DND-41 (cell line): ENCODE results near the gene CHI3L2.

Source experiments
- ATAC-seq: fragments of 200-7000 bp; cut with Tn5 transposase; 3 replicates; pipeline ENCODE4 v1.9.1; 2021; ENCODE audit warnings: low read depth; ENCODE audit not compliant: insufficient read depth
- DNase-seq: peaks from one replicate; pipeline ENCODE4 v3.0.0-alpha.2; 2020
- H2AFZ ChIP-seq: 2 replicates; pipeline ENCODE4 v1.6.0; 2012; ENCODE audit warnings: low read depth, low read length
- H3K27ac ChIP-seq: 2 replicates; pipeline ENCODE4 v1.5.1; 2012; ENCODE audit warnings: low read length, inconsistent platforms
- H3K27me3 ChIP-seq: fragments of 200-600 bp; sonication (generic); 2 replicates; pipeline ENCODE4 v1.6.0; 2012; ENCODE audit warnings: low read length, mild to moderate bottlenecking, inconsistent platforms; ENCODE audit not compliant: insufficient read depth, poor library complexity
- H3K36me3 ChIP-seq: 2 replicates; pipeline ENCODE4 v1.5.1; 2012; ENCODE audit warnings: low read length, inconsistent platforms; ENCODE audit not compliant: insufficient read depth
- H3K4me1 ChIP-seq: 2 replicates; pipeline ENCODE4 v1.5.1; 2012; ENCODE audit warnings: mild to moderate bottlenecking, low read length; ENCODE audit not compliant: insufficient read depth
- H3K4me2 ChIP-seq: 2 replicates; pipeline ENCODE4 v1.6.0; 2012; ENCODE audit warnings: mild to moderate bottlenecking, moderate library complexity, low read length, inconsistent platforms; ENCODE audit not compliant: insufficient read depth
- H3K4me3 ChIP-seq, 2 experiments: fragments of 200-600 bp in 1 of 2; shearing (Covaris generic) in 1 of 2; 2 replicates each; pipeline ENCODE4 v1.5.1; 2012 to 2016; ENCODE audit warnings: inconsistent platforms in 2 of 2, low read length in 2 of 2, mild to moderate bottlenecking in 2 of 2, low read depth in 1 of 2, moderate library complexity in 1 of 2
- H3K79me2 ChIP-seq: 2 replicates; pipeline ENCODE4 v1.6.0; 2012; ENCODE audit warnings: low read length, inconsistent platforms; ENCODE audit not compliant: insufficient read depth
- H3K9ac ChIP-seq: 2 replicates; pipeline ENCODE4 v1.6.0; 2012; ENCODE audit warnings: low read depth, mild to moderate bottlenecking, inconsistent platforms, low read length, moderate library complexity
- H3K9me3 ChIP-seq: 2 replicates; pipeline ENCODE4 v1.5.1; 2012; ENCODE audit warnings: low read length, moderate library complexity, mild to moderate bottlenecking, inconsistent platforms; ENCODE audit not compliant: insufficient read depth, severe bottlenecking
- H4K20me1 ChIP-seq: 2 replicates; pipeline ENCODE4 v1.6.0; 2012; ENCODE audit warnings: low read length; ENCODE audit not compliant: insufficient read depth
- EZH2 ChIP-seq: IDR thresholded peaks from 3 replicates; pipeline ENCODE4 v1.6.1; 2012; ENCODE audit warnings: borderline replicate concordance, low read depth, mild to moderate bottlenecking, moderate library complexity, low read length, inconsistent platforms; ENCODE audit not compliant: severe bottlenecking
- TF ChIP-seq, protein P1 (sequence below): IDR thresholded peaks from 2 replicates; pipeline ENCODE4 v1.5.1; 2012; ENCODE audit warnings: borderline replicate concordance, low read length, moderate library complexity, mild to moderate bottlenecking; ENCODE audit not compliant: poor library complexity, severe bottlenecking; ENCODE audit errors: extremely low read depth

Gene CHI3L2

DNA sequence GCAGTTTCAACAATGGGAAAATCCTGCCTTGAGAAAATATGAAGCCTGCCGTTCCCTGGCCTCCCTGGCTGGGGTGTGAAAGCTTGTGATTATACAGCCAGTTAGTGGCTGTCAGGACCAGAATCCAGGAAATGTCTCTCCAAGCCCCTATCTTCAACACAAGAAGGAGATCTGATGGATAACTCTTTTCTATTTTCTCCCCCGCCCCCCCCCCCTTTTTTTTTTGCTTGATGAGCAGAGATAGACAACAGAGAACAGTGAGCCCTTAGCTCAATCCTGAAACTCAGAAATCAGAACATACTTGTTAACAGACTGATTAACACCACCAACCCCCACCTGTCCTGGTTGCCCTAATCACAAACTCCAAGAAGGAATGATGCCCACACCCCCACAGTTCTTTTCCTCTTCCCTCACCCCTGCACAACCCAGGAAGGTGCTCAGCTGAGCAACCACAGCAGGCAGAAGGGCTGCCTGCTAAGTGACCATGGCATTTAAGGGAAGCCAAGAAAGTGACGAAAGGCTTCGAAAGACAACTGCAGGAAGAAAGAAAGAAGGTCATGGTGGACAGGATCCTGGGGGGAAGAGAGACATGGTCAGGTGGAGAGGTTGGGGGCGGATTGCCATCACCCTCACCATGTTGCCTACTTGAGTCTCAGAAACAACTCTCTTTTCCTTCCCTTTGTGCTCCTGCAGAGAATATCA lies 14.7 kb upstream of the CHI3L2 start:
- peak overlapping the region; percentile 95 for H3K27ac ChIP-seq
- TF ChIP-seq, protein P1, sequence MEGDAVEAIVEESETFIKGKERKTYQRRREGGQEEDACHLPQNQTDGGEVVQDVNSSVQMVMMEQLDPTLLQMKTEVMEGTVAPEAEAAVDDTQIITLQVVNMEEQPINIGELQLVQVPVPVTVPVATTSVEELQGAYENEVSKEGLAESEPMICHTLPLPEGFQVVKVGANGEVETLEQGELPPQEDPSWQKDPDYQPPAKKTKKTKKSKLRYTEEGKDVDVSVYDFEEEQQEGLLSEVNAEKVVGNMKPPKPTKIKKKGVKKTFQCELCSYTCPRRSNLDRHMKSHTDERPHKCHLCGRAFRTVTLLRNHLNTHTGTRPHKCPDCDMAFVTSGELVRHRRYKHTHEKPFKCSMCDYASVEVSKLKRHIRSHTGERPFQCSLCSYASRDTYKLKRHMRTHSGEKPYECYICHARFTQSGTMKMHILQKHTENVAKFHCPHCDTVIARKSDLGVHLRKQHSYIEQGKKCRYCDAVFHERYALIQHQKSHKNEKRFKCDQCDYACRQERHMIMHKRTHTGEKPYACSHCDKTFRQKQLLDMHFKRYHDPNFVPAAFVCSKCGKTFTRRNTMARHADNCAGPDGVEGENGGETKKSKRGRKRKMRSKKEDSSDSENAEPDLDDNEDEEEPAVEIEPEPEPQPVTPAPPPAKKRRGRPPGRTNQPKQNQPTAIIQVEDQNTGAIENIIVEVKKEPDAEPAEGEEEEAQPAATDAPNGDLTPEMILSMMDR, result no peak
- no peak for TF ChIP-seq EZH2
- ATAC-seq, result no peak

DNA sequence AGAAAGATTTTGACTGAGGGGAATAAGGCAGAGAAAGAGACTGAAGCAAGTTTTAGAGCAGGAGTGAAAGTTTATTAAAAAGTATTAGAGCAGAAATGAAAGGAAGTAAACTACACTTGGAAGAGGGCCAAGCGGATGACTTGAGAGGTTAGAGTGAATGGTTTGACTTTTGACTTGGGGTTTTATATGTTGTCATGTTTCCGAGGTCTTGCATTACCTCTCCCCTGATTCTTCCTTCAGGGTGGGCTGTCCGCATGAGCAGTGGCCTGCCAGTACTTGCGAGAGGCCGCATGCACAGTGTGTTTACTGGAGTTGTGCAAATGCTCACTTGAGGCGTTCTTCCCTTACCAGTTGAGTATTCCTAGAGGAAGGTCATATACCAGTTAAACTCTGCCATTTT lies 14.1 kb upstream of the CHI3L2 start:
- peak overlapping the region in 1 of 2 experiments; percentile 43; a peak in 1 of 4 replicates for H3K4me3 ChIP-seq
- peak overlapping the region; percentile 95 for H3K27ac ChIP-seq

More for the DNA sequence above, 14.7 kb upstream of the CHI3L2 start:
- peak; percentile 39 for DNase-seq
- Histone ChIP-seq H3K9ac (peak overlapping the region; percentile 59), H2AFZ (no peak overlapping the region), H4K20me1 (no peaks in the 10 kb centered on the region), H3K4me2 (peak overlapping the region; percentile 31), H3K4me3 (peak overlapping the region in 1 of 2 experiments; percentile 7; a peak in 1 of 4 replicates), H3K79me2 (peaks cover 8% of the 10 kb centered on the region; the same call in 1 of the 2 replicates), H3K27me3 (no peaks in the 10 kb centered on the region), H3K36me3 (no peaks in the 10 kb centered on the region), H3K4me1 (peaks cover 94% of the 10 kb centered on the region), H3K9me3 (no peaks in the 10 kb centered on the region)

DNA sequence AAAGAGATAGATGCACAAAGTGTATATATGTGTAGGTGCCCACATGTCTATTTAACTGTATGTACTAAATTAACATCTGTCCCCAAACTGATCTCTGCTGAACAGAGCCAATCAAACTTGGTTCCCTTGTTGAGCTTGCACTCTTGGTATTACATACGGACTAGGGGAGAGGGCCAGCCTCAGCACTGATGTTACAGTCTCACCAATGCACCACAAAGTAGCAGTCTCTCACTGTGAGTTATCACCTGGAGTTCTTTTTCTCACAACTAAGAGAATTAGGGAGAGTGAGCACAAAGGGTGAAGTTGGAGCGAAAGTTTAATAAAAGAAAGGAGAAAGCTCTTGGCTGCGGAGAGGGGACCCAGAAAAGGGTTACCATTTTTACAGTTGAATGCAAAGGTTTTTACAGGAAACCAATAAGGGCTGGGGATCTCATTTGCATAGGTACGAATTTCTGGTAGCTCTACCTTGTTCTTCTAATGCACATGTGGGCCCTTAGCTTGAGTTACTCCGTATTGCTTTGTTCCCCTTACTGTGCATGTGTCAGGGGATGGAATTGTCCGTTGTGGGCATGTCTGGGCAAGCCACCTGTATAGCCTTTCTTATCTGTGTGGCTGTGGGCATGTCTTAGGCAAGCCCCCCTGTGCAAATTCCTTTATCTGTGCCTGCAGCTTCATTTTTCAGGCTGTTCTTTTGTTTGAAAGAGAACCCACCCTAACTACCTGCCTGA lies 13.3 kb upstream of the CHI3L2 start:
- Histone ChIP-seq H3K4me3 (peak overlapping the region in 1 of 2 experiments; percentile 43; a peak in 1 of 4 replicates), H3K27ac (peak overlapping the region; percentile 95), H3K9ac (peak overlapping the region; percentile 59), H3K9me3 (no peaks in the 10 kb centered on the region), H3K27me3 (no peaks in the 10 kb centered on the region), H3K4me1 (peaks cover 94% of the 10 kb centered on the region), H3K4me2 (peak overlapping the region; percentile 56), H3K36me3 (no peaks in the 10 kb centered on the region), H2AFZ (no peak overlapping the region), H3K79me2 (peaks cover 18% of the 10 kb centered on the region), H4K20me1 (no peaks in the 10 kb centered on the region)
- DNase-seq, result peak; percentile 83
- ATAC-seq, result peak; percentile 36
- no peak for TF ChIP-seq EZH2
- TF ChIP-seq, protein P1, result peak; percentile 4

More for the DNA sequence above, 14.1 kb upstream of the CHI3L2 start:
- H4K20me1 ChIP-seq, result no peaks in the 10 kb centered on the region
- ATAC-seq (no peak), DNase-seq (peak; percentile 53)
- TF ChIP-seq, protein P1, result no peak
- no peak for TF ChIP-seq EZH2
- peaks cover 94% of the 10 kb centered on the region for H3K4me1 ChIP-seq
- peak overlapping the region; percentile 59 for H3K9ac ChIP-seq
- H3K4me2 ChIP-seq, result peak overlapping the region; percentile 56
- H3K27me3 ChIP-seq, result no peaks in the 10 kb centered on the region
- H3K9me3 ChIP-seq, result no peaks in the 10 kb centered on the region
- H2AFZ ChIP-seq, result no peak overlapping the region
- H3K36me3 ChIP-seq, result no peaks in the 10 kb centered on the region
- peaks cover 12% of the 10 kb centered on the region; the same call in 1 of the 2 replicates for H3K79me2 ChIP-seq
